K562 (cell line): ENCODE results near the gene MMP15. TPM values are rescaled to one million over a fixed set of nuclear protein-coding genes. Genes with fewer than 3 reads are reported as not detected.
A peak's percentile ranks its signal among the peaks of the same experiment; 100 is the strongest.

ENCODE experiments used
- DDX20 ChIP-seq: fragments of 450-650 bp; IDR thresholded peaks from 2 replicates; pipeline ENCODE4 v1.6.1; 2016; ENCODE audit warnings: missing genetic modification characterization, low read depth, mild to moderate bottlenecking, missing compliant biosample characterization, moderate library complexity
- DLX4 ChIP-seq: fragments of 250-450 bp; sonication (Bioruptor Pico); IDR thresholded peaks from 2 replicates; pipeline ENCODE4 v1.6.1; 2021; ENCODE audit warnings: mild to moderate bottlenecking
- GABPB1 ChIP-seq: sonication (generic); formaldehyde crosslinking; IDR thresholded peaks from 2 replicates; pipeline ENCODE4 v1.8.0; 2022; ENCODE audit warnings: mild to moderate bottlenecking, missing genetic modification reagents
- HOMEZ ChIP-seq: fragments of 250-450 bp; sonication (Bioruptor Pico); IDR thresholded peaks from 2 replicates; pipeline ENCODE4 v1.4.0; 2020; ENCODE audit warnings: mild to moderate bottlenecking, moderate library complexity
- MAZ ChIP-seq, 2 experiments: fragments of 450-650 bp in 1 of 2; sonication (generic) in 1 of 2; formaldehyde crosslinking; IDR thresholded peaks in 1 of 2; conservative IDR thresholded peaks in 1 of 2; 2 replicates each; pipeline versions ENCODE4 v1.4.0 to v1.5.0; 2020; ENCODE audit warnings: mild to moderate bottlenecking in 1 of 2, missing genetic modification reagents in 1 of 2
- MNT ChIP-seq, 2 experiments: fragments of 450-650 bp; conservative IDR thresholded peaks; 2 replicates each; pipeline ENCODE4 v1.6.1; 2017; ENCODE audit warnings: mild to moderate bottlenecking in 2 of 2, moderate library complexity in 2 of 2
- SPI1 ChIP-seq: IDR thresholded peaks from 2 replicates; pipeline ENCODE4 v1.6.1; 2011; ENCODE audit warnings: low read depth, low read length, control low read depth, borderline replicate concordance
- TAL1 ChIP-seq: fragments of 450-650 bp; IDR thresholded peaks from 2 replicates; pipeline ENCODE4 v1.6.1; 2016; ENCODE audit warnings: mild to moderate bottlenecking
- ZNF280B ChIP-seq: fragments of 250-450 bp; sonication (Bioruptor Pico); IDR thresholded peaks from 2 replicates; pipeline ENCODE4 v1.5.1; 2021; ENCODE audit warnings: mild to moderate bottlenecking
- ZNF75A ChIP-seq: fragments of 450-650 bp; formaldehyde crosslinking; IDR thresholded peaks from 2 replicates; pipeline ENCODE4 v1.4.0; 2020; ENCODE audit warnings: mild to moderate bottlenecking
- polyA plus RNA-seq, 8 experiments: library from polyadenylated mRNA; depleted of rRNA in 4 of 8; stranded (reverse) in 5 of 8; unstranded in 3 of 8; fragments of >200 nt; fragmentation: Nextera tagmentation in 2 of 8; fragmentation: Illumina TruSeq in 1 of 8; extraction: Ambion mirVana in 2 of 8; extraction: Trizol in 1 of 8; gene quantifications; 2 replicates each; pipeline versions ENCODE4 v1.2.1 to v1.2.3, GENCODE V29; 2011 to 2014; ENCODE audit warnings: inconsistent platforms in 1 of 8, missing spikeins in 1 of 8
- total RNA-seq, 7 experiments: library from RNA; depleted of rRNA in 6 of 7; stranded (reverse); fragments of >200 nt in 6 of 7; fragmentation: Illumina TruSeq in 2 of 7; extraction: Trizol in 2 of 7; gene quantifications; 2 replicates each; pipeline versions ENCODE4 v1.2.1 to v1.2.3, GENCODE V29; 2011 to 2021; ENCODE audit warnings: low replicate concordance in 1 of 7

The MMP15 gene
- total and polyA plus RNA-seq, 9 of the 15 experiments (the other 6 are each of a cell fraction or from before 2014, with no cell fraction given), result 0.01 to 20.4 (median 5.5) TPM

- peak; percentile 66; the same call in 1 of the 2 replicates for TF ChIP-seq GABPB1 (CRISPR knock-in tag)
- TF ChIP-seq ZNF280B (CRISPR knock-in tag), result no peak
- peak; percentile 55; the same call in 1 of the 2 replicates for TF ChIP-seq SPI1
- TF ChIP-seq MAZ (CRISPR knock-in tag; conservative IDR thresholded peaks at IDR 0.05 in 1 of 2, IDR thresholded peaks at IDR 0.05 in 1 of 2), result peak in 1 of 2 experiments; percentile 29; a peak in 1 of 4 replicates
- TF ChIP-seq DDX20, result no peak
- no peak for TF ChIP-seq TAL1
- no peak for TF ChIP-seq HOMEZ (CRISPR knock-in tag)
- no peak for TF ChIP-seq DLX4 (CRISPR knock-in tag)
- no peak for TF ChIP-seq ZNF75A (CRISPR knock-in tag)
- peak in 1 of 2 experiments; percentile 50; a peak in 1 of 4 replicates for TF ChIP-seq MNT (conservative IDR thresholded peaks at IDR 0.05)
- TF ChIP-seq, all 486 proteins: peak for 33
These were observed 30.8 kb upstream of the MMP15 start (continued) for GRCh38 chr16:57994778-57995177.
